H9 (cell line): Measurements from ENCODE around the gene ZSWIM8. TPM values are rescaled to one million over a fixed set of nuclear protein-coding genes. Genes with fewer than 3 reads are reported as not detected.

ENCODE experiments used
- DNase-seq: peaks from one replicate; pipeline ENCODE4 v3.0.0-alpha.2; 2017
- H2AFZ ChIP-seq: one replicate; pipeline ENCODE4 v1.6.1; 2013; ENCODE audit warnings: mild to moderate bottlenecking, low read length, control low read depth, moderate library complexity
- H2AK5ac ChIP-seq: 2 replicates; pipeline ENCODE4 v1.6.1; 2013; ENCODE audit warnings: low read length, control low read depth, mixed read lengths; ENCODE audit not compliant: insufficient read length
- H2BK120ac ChIP-seq: one replicate; pipeline ENCODE4 v1.6.1; 2013; ENCODE audit warnings: low read depth, mild to moderate bottlenecking, low read length, control low read depth, inconsistent platforms; ENCODE audit not compliant: poor library complexity, severe bottlenecking
- H2BK12ac ChIP-seq: 2 replicates; pipeline ENCODE4 v1.6.1; 2013; ENCODE audit warnings: low read length, control low read depth, mixed read lengths, low read depth; ENCODE audit not compliant: insufficient read length
- H2BK15ac ChIP-seq: 2 replicates; pipeline ENCODE4 v1.6.1; 2013; ENCODE audit warnings: low read depth, low read length, control low read depth
- H2BK20ac ChIP-seq: one replicate; pipeline ENCODE4 v1.6.1; 2013; ENCODE audit warnings: low read depth, mild to moderate bottlenecking, low read length, control low read depth, inconsistent platforms; ENCODE audit not compliant: poor library complexity, severe bottlenecking
- H2BK5ac ChIP-seq: 2 replicates; pipeline ENCODE4 v1.6.1; 2013; ENCODE audit warnings: low read length, control low read depth, mixed read lengths; ENCODE audit not compliant: insufficient read length
- H3K14ac ChIP-seq: 2 replicates; pipeline ENCODE4 v1.6.1; 2013; ENCODE audit warnings: low read length, control low read depth; ENCODE audit not compliant: insufficient read depth
- H3K18ac ChIP-seq: 2 replicates; pipeline ENCODE4 v1.6.1; 2013; ENCODE audit warnings: low read depth, mild to moderate bottlenecking, mixed read lengths, low read length, control low read depth; ENCODE audit not compliant: insufficient read length
- H3K23ac ChIP-seq: 2 replicates; pipeline ENCODE4 v1.6.1; 2013; ENCODE audit warnings: low read length, control low read depth, mixed read lengths, low read depth; ENCODE audit not compliant: insufficient read length
- H3K23me2 ChIP-seq: 2 replicates; pipeline ENCODE4 v1.6.1; 2013; ENCODE audit warnings: low read depth, mild to moderate bottlenecking, mixed read lengths, low read length, control low read depth; ENCODE audit not compliant: insufficient read length, poor library complexity, severe bottlenecking
- H3K27ac ChIP-seq: 2 replicates; pipeline ENCODE4 v1.5.1; 2013; ENCODE audit warnings: low read length, control low read depth, mixed read lengths, low read depth; ENCODE audit not compliant: insufficient read length
- H3K27me3 ChIP-seq: 2 replicates; pipeline ENCODE4 v1.6.1; 2013; ENCODE audit warnings: low read length, control low read depth, inconsistent platforms; ENCODE audit not compliant: insufficient read depth
- H3K4ac ChIP-seq: 2 replicates; pipeline ENCODE4 v1.6.1; 2013; ENCODE audit warnings: low read depth, mild to moderate bottlenecking, control low read depth, inconsistent platforms, low read length, moderate library complexity
- H3K4me1 ChIP-seq: 2 replicates; pipeline ENCODE4 v1.6.1; 2013; ENCODE audit warnings: low read length, control low read depth, inconsistent platforms; ENCODE audit not compliant: insufficient read depth
- H3K4me2 ChIP-seq: 2 replicates; pipeline ENCODE4 v1.6.1; 2013; ENCODE audit warnings: low read length, control low read depth, mixed read lengths; ENCODE audit not compliant: insufficient read length, insufficient read depth
- H3K56ac ChIP-seq: 2 replicates; pipeline ENCODE4 v1.6.1; 2013; ENCODE audit warnings: low read depth, mild to moderate bottlenecking, mixed read lengths, low read length, control low read depth; ENCODE audit not compliant: insufficient read length
- H3K79me1 ChIP-seq: 2 replicates; pipeline ENCODE4 v1.6.1; 2013; ENCODE audit warnings: low read depth, mild to moderate bottlenecking, moderate library complexity, low read length, control low read depth, inconsistent platforms; ENCODE audit not compliant: insufficient read depth, poor library complexity, severe bottlenecking
- H3K79me2 ChIP-seq: 2 replicates; pipeline ENCODE4 v1.6.1; 2013; ENCODE audit warnings: low read length, control low read depth, inconsistent platforms; ENCODE audit not compliant: insufficient read depth
- H3K9ac ChIP-seq: 2 replicates; pipeline ENCODE4 v1.6.1; 2013; ENCODE audit warnings: low read length, control low read depth, mixed read lengths; ENCODE audit not compliant: insufficient read length; ENCODE audit errors: extremely low read depth
- H3K9me3 ChIP-seq: one replicate; pipeline ENCODE4 v1.6.1; 2013; ENCODE audit warnings: low read depth, low read length, inconsistent platforms; ENCODE audit not compliant: control insufficient read depth
- H3T11ph ChIP-seq: one replicate; pipeline ENCODE4 v1.6.1; 2013; ENCODE audit warnings: mild to moderate bottlenecking, low read length, control low read depth, inconsistent platforms
- H4K20me1 ChIP-seq: one replicate; pipeline ENCODE4 v1.6.1; 2013; ENCODE audit not compliant: control insufficient read depth, insufficient read length, insufficient read depth
- H4K5ac ChIP-seq: 2 replicates; pipeline ENCODE4 v1.6.1; 2013; ENCODE audit warnings: low read depth, mild to moderate bottlenecking, mixed read lengths, low read length, control low read depth; ENCODE audit not compliant: insufficient read length
- H4K8ac ChIP-seq: replicated peaks from 2 replicates; pipeline ENCODE4 v1.6.1; 2013; ENCODE audit warnings: low read length, control low read depth, mixed read lengths, low read depth; ENCODE audit not compliant: insufficient read length
- H4K91ac ChIP-seq: 2 replicates; pipeline ENCODE4 v1.6.1; 2013; ENCODE audit warnings: low read depth, mild to moderate bottlenecking, moderate library complexity, mixed read lengths, low read length, control low read depth; ENCODE audit not compliant: insufficient read length
- H3K27ac Mint-ChIP-seq, 3 experiments: 2 replicates in 2 of 3; 3 replicates in 1 of 3; pipeline ENCODE4 v1.8.0; 2020 to 2021; ENCODE audit warnings: mixed read lengths in 3 of 3, mild to moderate bottlenecking in 1 of 3, moderate library complexity in 1 of 3
- H3K27me3 Mint-ChIP-seq: 2 replicates; pipeline ENCODE4 v1.8.0; 2021; ENCODE audit warnings: low read depth, mild to moderate bottlenecking, moderate library complexity, mixed read lengths
- H3K36me3 Mint-ChIP-seq, 3 experiments: 2 replicates in 2 of 3; 3 replicates in 1 of 3; pipeline ENCODE4 v1.8.0; 2020 to 2021; ENCODE audit warnings: low read depth in 3 of 3, mixed read lengths in 3 of 3; ENCODE audit not compliant: insufficient read depth in 1 of 3
- H3K4me1 Mint-ChIP-seq, 2 experiments: 2 replicates each; pipeline ENCODE4 v1.8.0; 2020; ENCODE audit warnings: mixed read lengths in 2 of 2
- H3K4me3 Mint-ChIP-seq, 2 experiments: 2 replicates in 1 of 2; 3 replicates in 1 of 2; pipeline ENCODE4 v1.8.0; 2020 to 2021; ENCODE audit warnings: mild to moderate bottlenecking in 2 of 2, mixed read lengths in 2 of 2, moderate library complexity in 1 of 2
- H3K9me3 Mint-ChIP-seq, 2 experiments: 2 replicates in 1 of 2; 3 replicates in 1 of 2; pipeline ENCODE4 v1.8.0; 2020; ENCODE audit warnings: mild to moderate bottlenecking in 2 of 2, mixed read lengths in 2 of 2, moderate library complexity in 1 of 2
- WGBS: extraction: QIAGEN DNeasy Blood & Tissue Kit; methylation state at CpG from one replicate; pipeline ENCODE4 v1.1.7; 2013; ENCODE audit warnings: missing lambda C conversion rate, low lambda C conversion rate, mixed read lengths; ENCODE audit not compliant: insufficient read length; ENCODE audit errors: extremely low coverage; 5-methylcytosine and 5-hydroxymethylcytosine counted together
- total RNA-seq: library from RNA; stranded (reverse); gene quantifications from 2 replicates; pipeline ENCODE4 v1.2.1, GENCODE V29; 2021
- TF ChIP-seq, protein P1 (sequence below): fragments of 200-600 bp; sonication (generic); conservative IDR thresholded peaks from 3 replicates; pipeline ENCODE4 v1.8.0; 2021; ENCODE audit warnings: antibody characterized with exemption, mild to moderate bottlenecking

Gene ZSWIM8
- total RNA-seq, 1 experiment from 2014 or later = 41.0 TPM

DNA sequence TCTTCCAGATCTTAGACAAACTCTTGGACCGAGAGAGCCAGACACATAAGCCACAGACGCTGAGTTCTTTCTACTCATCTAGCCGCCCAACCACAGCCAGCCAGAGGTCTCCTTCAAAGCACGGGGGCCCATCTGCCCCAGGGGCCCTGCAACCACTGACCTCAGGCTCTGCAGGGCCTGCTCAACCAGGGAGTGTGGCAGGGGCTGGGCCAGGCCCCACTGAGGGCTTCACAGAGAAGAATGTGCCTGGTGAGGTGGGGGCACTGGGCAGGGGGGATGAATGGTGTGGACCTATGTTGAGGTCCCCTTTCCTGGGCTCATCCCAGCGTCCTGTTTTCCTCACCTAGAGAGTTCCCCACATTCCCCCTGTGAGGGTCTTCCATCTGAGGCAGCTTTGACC is 11.4 kb downstream of the ZSWIM8 start:
- Histone ChIP-seq H3K4me1 (no peaks in the 10 kb centered on the region), H4K91ac (no peak overlapping the region), H3K14ac (no peak overlapping the region), H3K18ac (no peak overlapping the region), H3K79me1 (no peaks in the 10 kb centered on the region), H2BK15ac (no peak overlapping the region), H3K4me2 (no peak overlapping the region), H3K27me3 (no peaks in the 10 kb centered on the region), H3K79me2 (no peaks in the 10 kb centered on the region), H4K5ac (no peak overlapping the region), H4K8ac (no peak overlapping the region), H2BK20ac (no peak overlapping the region), H4K20me1 (no peaks in the 10 kb centered on the region), H2AK5ac (no peak overlapping the region), H3K9me3 (no peaks in the 10 kb centered on the region), H2BK5ac (no peak overlapping the region), H3T11ph (no peak overlapping the region), H3K23me2 (no peaks in the 10 kb centered on the region), H3K23ac (no peak overlapping the region), H2BK12ac (no peak overlapping the region), H3K27ac (no peak overlapping the region), H3K56ac (no peak overlapping the region), H3K9ac (no peak overlapping the region), H3K4ac (no peak overlapping the region), H2AFZ (no peak overlapping the region), H2BK120ac (no peak overlapping the region)
- TF ChIP-seq, protein P1, sequence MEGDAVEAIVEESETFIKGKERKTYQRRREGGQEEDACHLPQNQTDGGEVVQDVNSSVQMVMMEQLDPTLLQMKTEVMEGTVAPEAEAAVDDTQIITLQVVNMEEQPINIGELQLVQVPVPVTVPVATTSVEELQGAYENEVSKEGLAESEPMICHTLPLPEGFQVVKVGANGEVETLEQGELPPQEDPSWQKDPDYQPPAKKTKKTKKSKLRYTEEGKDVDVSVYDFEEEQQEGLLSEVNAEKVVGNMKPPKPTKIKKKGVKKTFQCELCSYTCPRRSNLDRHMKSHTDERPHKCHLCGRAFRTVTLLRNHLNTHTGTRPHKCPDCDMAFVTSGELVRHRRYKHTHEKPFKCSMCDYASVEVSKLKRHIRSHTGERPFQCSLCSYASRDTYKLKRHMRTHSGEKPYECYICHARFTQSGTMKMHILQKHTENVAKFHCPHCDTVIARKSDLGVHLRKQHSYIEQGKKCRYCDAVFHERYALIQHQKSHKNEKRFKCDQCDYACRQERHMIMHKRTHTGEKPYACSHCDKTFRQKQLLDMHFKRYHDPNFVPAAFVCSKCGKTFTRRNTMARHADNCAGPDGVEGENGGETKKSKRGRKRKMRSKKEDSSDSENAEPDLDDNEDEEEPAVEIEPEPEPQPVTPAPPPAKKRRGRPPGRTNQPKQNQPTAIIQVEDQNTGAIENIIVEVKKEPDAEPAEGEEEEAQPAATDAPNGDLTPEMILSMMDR = no peak
- no peaks in the 10 kb centered on the region for H3K27me3 Mint-ChIP-seq
- no peak for DNase-seq
- peaks cover 12 to 70% (median 41%) of the 10 kb centered on the region in 3 experiments; a peak in 6 of 7 replicates for H3K36me3 Mint-ChIP-seq
- no peak overlapping the region for H3K4me3 Mint-ChIP-seq
- no peak overlapping the region for H3K27ac Mint-ChIP-seq
- no peaks in the 10 kb centered on the region for H3K4me1 Mint-ChIP-seq
- no peaks in the 10 kb centered on the region for H3K9me3 Mint-ChIP-seq
- no CpG with 5 or more reads among the region's 5 CpGs for WGBS
